Neural cell (in vitro differentiated cells): ENCODE measurements around the gene DISP3.

Experiments used
- EP300 ChIP-seq: fragments of 450-650 bp; conservative IDR thresholded peaks from 2 replicates; pipeline ENCODE4 v1.6.1; 2014; ENCODE audit warnings: antibody characterized with exemption, mild to moderate bottlenecking, moderate library complexity; ENCODE audit not compliant: poor library complexity, severe bottlenecking
- EZH2 ChIP-seq: fragments of 200-600, 300-800 bp; shearing (Covaris generic), sonication (generic); IDR thresholded peaks from 2 replicates; pipeline ENCODE4 v1.6.1; 2014; ENCODE audit warnings: antibody characterized with exemption, low read length, borderline replicate concordance, mild to moderate bottlenecking; ENCODE audit not compliant: insufficient read depth, poor library complexity, severe bottlenecking
- MXI1 ChIP-seq: fragments of 450-650 bp; conservative IDR thresholded peaks from 2 replicates; pipeline ENCODE4 v1.6.1; 2014; ENCODE audit warnings: antibody characterized with exemption, mild to moderate bottlenecking; ENCODE audit not compliant: poor library complexity, severe bottlenecking
- POLR2AphosphoS5 ChIP-seq: IDR thresholded peaks from 2 replicates; pipeline ENCODE4 v1.6.1; 2012
- RAD21 ChIP-seq: fragments of 450-650 bp; conservative IDR thresholded peaks from 2 replicates; pipeline ENCODE4 v1.6.1; 2014; ENCODE audit warnings: antibody characterized with exemption, mild to moderate bottlenecking, moderate library complexity
- SMC3 ChIP-seq: fragments of 450-650 bp; conservative IDR thresholded peaks from 2 replicates; pipeline ENCODE4 v1.6.1; 2014; ENCODE audit warnings: antibody characterized with exemption, mild to moderate bottlenecking, moderate library complexity; ENCODE audit not compliant: poor library complexity
- TAF1 ChIP-seq: IDR thresholded peaks from 2 replicates; pipeline ENCODE4 v1.6.1; 2012; ENCODE audit warnings: low read depth
- TF ChIP-seq, protein P1 (sequence below): fragments of 450-650 bp; IDR thresholded peaks from 2 replicates; pipeline ENCODE4 v1.5.1; 2014; ENCODE audit warnings: antibody characterized with exemption, mild to moderate bottlenecking, moderate library complexity; ENCODE audit not compliant: poor library complexity, severe bottlenecking
- TF ChIP-seq, protein P2 (sequence below): IDR thresholded peaks from 2 replicates; pipeline ENCODE4 v1.6.1; 2012; ENCODE audit warnings: borderline replicate concordance

DNA sequence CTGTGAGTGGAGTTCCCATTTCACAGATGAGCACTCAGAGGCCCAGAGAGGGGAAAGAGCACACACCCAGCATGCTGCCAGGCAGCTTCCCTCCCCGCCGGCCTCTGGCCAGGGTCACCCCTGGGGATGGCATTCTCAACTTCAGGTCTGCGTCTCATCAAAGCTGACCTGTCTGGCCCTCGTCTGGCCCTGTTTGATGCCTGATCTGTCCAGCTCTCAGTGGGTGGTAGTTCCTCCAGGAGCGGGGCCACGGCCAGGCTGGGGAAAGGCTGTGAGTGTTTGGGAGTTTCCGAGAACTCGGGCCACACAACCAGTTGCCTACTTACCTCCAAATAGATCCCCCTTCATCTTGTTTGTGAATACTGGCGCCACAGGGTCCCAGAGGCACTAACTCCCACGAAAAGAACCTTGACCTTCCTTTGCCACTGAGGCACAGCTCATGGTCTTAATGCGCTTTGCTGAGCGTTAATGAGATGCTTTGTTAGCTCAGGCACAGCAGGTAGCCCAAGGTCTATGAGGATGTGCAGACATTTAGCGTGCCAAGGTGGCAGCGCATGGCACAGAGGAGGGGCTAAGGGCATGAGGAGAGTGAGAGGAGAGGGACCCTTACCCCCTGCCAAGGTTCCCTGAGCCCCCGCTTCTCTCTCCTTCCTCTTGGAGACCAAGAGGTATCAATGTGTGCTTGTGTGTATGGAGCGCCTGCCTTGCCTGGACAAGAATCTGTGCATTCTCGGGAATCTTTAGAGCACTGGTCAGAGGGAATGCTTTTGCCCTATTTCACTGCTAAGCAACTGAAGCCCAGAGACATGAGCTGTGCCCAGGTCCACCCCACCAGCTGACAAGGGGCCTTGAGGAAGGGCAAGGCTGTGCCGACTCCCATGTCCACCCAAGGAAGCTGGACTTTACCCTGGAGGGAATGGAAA lies 61.2 kb downstream of the DISP3 start:
- TF ChIP-seq, protein P1, sequence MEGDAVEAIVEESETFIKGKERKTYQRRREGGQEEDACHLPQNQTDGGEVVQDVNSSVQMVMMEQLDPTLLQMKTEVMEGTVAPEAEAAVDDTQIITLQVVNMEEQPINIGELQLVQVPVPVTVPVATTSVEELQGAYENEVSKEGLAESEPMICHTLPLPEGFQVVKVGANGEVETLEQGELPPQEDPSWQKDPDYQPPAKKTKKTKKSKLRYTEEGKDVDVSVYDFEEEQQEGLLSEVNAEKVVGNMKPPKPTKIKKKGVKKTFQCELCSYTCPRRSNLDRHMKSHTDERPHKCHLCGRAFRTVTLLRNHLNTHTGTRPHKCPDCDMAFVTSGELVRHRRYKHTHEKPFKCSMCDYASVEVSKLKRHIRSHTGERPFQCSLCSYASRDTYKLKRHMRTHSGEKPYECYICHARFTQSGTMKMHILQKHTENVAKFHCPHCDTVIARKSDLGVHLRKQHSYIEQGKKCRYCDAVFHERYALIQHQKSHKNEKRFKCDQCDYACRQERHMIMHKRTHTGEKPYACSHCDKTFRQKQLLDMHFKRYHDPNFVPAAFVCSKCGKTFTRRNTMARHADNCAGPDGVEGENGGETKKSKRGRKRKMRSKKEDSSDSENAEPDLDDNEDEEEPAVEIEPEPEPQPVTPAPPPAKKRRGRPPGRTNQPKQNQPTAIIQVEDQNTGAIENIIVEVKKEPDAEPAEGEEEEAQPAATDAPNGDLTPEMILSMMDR: no peak
- TF ChIP-seq EZH2 (no peak), TAF1 (no peak), POLR2AphosphoS5 (no peak), MXI1 (no peak), SMC3 (no peak), EP300 (no peak), RAD21 (no peak)
- TF ChIP-seq, protein P2, sequence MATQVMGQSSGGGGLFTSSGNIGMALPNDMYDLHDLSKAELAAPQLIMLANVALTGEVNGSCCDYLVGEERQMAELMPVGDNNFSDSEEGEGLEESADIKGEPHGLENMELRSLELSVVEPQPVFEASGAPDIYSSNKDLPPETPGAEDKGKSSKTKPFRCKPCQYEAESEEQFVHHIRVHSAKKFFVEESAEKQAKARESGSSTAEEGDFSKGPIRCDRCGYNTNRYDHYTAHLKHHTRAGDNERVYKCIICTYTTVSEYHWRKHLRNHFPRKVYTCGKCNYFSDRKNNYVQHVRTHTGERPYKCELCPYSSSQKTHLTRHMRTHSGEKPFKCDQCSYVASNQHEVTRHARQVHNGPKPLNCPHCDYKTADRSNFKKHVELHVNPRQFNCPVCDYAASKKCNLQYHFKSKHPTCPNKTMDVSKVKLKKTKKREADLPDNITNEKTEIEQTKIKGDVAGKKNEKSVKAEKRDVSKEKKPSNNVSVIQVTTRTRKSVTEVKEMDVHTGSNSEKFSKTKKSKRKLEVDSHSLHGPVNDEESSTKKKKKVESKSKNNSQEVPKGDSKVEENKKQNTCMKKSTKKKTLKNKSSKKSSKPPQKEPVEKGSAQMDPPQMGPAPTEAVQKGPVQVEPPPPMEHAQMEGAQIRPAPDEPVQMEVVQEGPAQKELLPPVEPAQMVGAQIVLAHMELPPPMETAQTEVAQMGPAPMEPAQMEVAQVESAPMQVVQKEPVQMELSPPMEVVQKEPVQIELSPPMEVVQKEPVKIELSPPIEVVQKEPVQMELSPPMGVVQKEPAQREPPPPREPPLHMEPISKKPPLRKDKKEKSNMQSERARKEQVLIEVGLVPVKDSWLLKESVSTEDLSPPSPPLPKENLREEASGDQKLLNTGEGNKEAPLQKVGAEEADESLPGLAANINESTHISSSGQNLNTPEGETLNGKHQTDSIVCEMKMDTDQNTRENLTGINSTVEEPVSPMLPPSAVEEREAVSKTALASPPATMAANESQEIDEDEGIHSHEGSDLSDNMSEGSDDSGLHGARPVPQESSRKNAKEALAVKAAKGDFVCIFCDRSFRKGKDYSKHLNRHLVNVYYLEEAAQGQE: no peak
